T-helper 2 cell (primary cell): ENCODE measurements around the gene PCNX3.
A peak's percentile ranks its signal among the peaks of the same experiment; 100 is the strongest.

Experiments
- DNase-seq, 5 experiments: peaks; one replicate each; pipeline versions ENCODE4 v3.0.0 to v3.0.0-alpha.2; 2012 to 2022

The PCNX3 gene

GRCh38 chr11:65640483-65641296 is 25.1 kb downstream of the PCNX3 start:
- DNase-seq, result peak in 2 of 5 experiments; percentile 56 to 79

- no peak for DNase-seq
Observed at GRCh38 chr11:65641297-65642013, 25.9 kb downstream of the PCNX3 start.

DNA sequence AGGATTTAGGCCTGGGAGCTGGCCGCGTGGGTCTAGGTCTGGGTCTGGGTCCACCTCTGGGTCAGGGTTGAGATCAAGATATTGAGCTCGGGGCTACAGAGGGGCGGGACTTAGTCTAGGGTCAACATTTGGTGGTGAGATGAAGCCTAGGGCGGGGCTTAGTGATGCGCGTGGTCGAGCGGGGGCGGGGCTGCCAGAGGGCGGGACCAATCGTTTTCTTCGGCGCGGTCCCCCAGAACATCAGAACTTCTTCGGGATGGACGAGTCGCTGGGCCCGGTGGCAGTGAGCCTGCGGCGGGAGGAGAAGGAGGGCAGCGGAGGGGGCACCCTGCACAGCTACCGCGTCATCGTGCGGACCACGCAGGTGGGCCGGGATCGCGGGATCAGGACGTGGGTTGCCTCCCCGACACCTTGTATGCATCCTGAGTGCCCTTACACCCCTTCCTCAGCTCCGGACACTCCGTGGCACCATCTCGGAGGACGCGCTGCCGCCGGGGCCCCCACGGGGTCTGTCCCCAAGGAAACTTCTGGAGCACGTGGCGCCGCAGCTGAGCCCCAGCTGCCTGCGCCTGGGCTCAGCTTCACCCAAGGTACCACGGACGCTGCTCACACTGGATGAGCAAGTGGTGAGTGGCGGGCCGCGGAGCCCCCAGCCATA is 26.6 kb downstream of the PCNX3 start:
- DNase-seq, result no peak

- DNase-seq, result peak in 1 of 5 experiments; percentile 38
Observed at GRCh38 chr11:65643971-65644370, 28.4 kb downstream of the PCNX3 start.

DNA sequence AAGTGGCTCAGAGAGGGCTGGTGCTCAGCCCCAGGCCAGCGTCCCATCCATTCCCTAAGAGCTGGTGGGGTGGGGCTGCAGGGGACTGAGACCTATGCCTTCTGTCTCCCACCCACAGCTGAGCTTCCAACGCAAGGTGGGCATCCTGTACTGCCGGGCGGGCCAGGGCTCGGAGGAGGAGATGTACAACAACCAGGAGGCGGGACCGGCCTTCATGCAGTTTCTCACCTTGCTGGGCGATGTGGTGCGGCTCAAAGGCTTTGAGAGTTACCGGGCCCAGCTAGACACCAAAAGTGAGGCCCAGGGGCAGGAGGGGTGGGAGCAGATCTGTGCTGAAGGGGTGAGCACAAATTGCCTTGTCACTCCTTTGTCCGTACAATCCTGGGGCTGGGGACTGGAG is 29.3 kb downstream of the PCNX3 start:
- DNase-seq, result no peak

DNA sequence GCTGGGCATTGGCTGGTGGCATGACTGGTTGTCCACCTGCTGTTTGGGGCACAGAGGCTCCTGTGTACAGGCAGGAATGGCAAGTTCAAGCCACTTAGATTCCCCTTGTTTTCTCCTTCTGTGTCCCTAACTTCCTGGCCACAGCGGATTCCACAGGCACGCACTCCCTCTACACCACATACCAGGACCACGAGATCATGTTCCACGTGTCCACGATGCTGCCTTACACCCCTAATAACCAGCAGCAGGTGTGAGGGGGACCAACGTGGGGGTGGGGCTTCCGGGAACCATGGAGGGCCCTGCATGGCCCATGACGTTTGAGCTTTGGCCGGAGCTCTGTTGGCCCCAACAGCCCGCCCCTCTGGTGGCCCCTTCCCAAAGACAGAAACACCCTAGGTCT is 30.1 kb downstream of the PCNX3 start:
- DNase-seq, result no peak

- no peak for DNase-seq
Observed at GRCh38 chr11:65646288-65646957, 30.8 kb downstream of the PCNX3 start.

GRCh38 chr11:65646958-65647701 is 31.6 kb downstream of the PCNX3 start:
- DNase-seq, result no peak

- DNase-seq, result no peak
Observed at GRCh38 chr11:65648997-65649493, 33.5 kb downstream of the PCNX3 start.

DNA sequence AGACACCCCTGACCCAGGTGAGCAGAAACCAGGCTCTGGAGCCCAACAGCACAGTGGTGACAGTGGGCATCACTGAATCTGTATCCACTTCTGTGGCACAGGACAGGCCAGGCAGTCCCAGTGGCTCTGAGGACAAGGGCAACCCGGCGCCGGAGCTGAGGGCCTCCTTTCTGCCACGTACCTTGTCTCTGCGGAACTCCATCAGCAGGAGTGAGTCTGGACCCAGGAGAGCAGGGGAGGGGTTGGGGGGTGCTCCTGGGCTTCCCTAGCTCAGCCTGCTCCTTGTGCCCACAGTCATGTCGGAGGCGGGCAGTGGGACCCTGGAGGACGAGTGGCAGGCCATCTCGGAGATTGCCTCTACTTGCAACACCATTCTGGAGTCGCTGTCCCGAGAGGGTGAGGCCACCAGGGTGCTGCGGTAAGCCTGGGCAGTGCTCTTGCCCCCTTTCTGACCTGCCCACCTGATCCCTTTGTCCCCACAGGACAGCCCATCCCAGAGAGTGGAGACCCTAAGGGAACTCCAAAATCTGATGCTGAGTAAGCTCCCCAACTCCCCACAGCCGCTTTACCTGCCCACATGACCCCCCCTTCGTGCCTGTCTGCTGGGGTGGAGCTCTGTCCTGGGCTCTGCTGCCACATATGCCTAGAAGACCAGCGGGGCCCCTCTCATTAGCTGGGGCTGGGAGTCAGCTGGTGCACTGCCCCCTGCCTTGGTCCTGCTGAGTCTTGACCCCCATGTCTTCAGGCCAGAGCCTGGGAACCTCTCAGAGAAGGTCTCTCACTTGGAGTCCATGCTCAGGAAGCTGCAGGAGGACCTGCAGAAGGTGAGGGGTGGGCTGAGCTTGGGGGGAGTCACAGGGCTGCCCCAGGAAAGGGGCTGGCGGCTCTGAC is 34.3 kb downstream of the PCNX3 start:
- DNase-seq, result no peak

GRCh38 chr11:65650547-65651338 is 35.2 kb downstream of the PCNX3 start:
- no peak for DNase-seq

GRCh38 chr11:65651339-65651588 is 35.7 kb downstream of the PCNX3 start:
- no peak for DNase-seq

DNA sequence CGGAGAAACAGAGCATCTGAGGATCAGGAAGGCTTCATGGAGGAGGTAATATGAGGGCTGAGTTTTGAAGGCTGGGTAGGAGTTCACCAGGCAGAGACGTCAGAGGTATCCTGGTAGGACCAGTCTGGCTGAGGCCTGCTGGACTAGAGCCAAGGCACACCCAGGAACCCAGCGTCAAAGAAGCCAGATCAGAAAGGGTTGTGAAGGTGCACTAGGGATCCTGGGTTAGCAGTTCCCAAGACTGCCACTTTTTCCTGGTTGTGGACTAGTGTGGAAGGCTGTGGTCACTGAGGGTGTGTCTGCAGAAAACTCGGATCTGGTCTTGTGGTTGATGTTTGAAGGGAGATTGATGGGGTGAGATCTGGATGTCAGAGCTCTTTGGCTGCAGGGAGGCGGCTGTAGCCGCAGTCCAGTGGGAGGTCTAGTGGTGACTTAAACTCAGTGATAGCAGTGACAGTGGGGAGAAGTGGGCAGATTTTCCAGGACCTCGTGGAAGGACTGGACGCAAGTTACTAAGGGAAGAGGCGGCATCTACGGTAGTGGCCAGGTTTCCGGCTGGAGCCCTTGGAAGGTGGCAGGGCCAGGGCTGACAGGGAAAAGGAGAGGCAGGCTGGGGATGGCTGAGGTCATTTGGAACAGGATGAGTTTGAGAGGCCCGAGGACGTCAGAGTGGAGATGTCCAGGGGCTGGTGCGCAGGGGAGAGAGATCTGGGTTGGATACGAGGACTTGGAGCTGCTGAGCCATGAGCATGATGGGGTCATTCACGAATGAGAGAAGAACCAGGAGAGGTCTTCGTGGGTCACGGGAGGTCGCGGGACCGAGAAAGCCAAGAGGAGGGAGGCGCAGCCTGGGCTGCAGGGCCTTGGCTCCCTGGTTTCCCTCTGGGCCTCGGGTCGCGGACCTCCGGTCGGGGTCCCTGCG is 36.3 kb downstream of the PCNX3 start:
- DNase-seq, result no peak

GRCh38 chr11:65652511-65653228 is 37.1 kb downstream of the PCNX3 start:
- DNase-seq, result peak; percentile 92 to 98 (median 93)

- DNase-seq, result no peak
Observed at GRCh38 chr11:65653229-65654225, 38.0 kb downstream of the PCNX3 start.

GRCh38 chr11:65654375-65655349 is 39.1 kb downstream of the PCNX3 start:
- no peak for DNase-seq
